ENCODE results near the gene NRF1.
A peak's percentile ranks its signal among the peaks of the same experiment; 100 is the strongest.

The NRF1 gene

GRCh38 chr7:129783584-129783919 is 172.0 kb downstream of the NRF1 start:
- Histone ChIP-seq H3K4me1 (ENCODE audit: insufficient read depth, low read length) (peaks cover 28% of the 10 kb centered on the region), H3K27me3 (ENCODE audit: control insufficient read depth in 1 of 2, insufficient read depth in 2 of 2, low read length in 2 of 2) (peaks cover 63 to 90% of the 10 kb centered on the region in 2 donors), H3K4me3 (ENCODE audit: low read depth in 1 of 2, low read length in 2 of 2) (no peak overlapping the region), H3K9me3 (ENCODE audit: low read length) (peaks cover 5% of the 10 kb centered on the region), H3K27ac (ENCODE audit: low read depth, low read length) (no peak overlapping the region), H3K9ac (ENCODE audit: low read length) (no peak overlapping the region), H3K36me3 (ENCODE audit: insufficient read depth, low read length) (no peaks in the 10 kb centered on the region)

DNA sequence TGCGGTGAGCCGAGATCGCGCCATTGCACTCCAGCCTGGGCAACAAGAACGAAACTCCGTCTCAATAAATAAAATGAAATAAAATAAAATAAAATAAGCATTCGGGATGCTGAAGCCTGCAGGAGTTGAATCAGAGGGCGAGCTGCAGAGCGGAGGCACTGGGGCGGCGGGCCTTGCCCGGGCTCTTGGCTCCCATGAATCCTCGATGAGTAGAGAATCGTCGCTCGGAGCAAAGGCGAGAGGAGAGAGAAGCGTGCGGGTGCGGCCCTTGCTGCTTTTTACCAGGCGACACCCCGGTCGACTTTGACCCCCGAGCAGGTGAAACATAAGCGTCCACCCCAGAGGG is 172.9 kb downstream of the NRF1 start:
- Histone ChIP-seq H3K4me1 (ENCODE audit: insufficient read depth, low read length) (peaks cover 25% of the 10 kb centered on the region), H3K4me3 (ENCODE audit: low read depth in 1 of 2, low read length in 2 of 2) (no peak overlapping the region), H3K36me3 (ENCODE audit: insufficient read depth, low read length) (no peaks in the 10 kb centered on the region), H3K9ac (ENCODE audit: low read length) (no peak overlapping the region), H3K27ac (ENCODE audit: low read depth, low read length) (no peak overlapping the region), H3K9me3 (ENCODE audit: low read length) (peaks cover 5% of the 10 kb centered on the region), H3K27me3 (ENCODE audit: control insufficient read depth in 1 of 2, insufficient read depth in 2 of 2, low read length in 2 of 2) (peaks cover 58 to 81% of the 10 kb centered on the region in 2 donors)

- Histone ChIP-seq H3K9ac (ENCODE audit: low read length) (no peak overlapping the region), H3K4me1 (ENCODE audit: insufficient read depth, low read length) (peaks cover 25% of the 10 kb centered on the region), H3K4me3 (ENCODE audit: low read depth in 1 of 2, low read length in 2 of 2) (peak overlapping the region in 1 of 2 donors; percentile 0), H3K36me3 (ENCODE audit: insufficient read depth, low read length) (no peaks in the 10 kb centered on the region), H3K9me3 (ENCODE audit: low read length) (peaks cover 5% of the 10 kb centered on the region), H3K27ac (ENCODE audit: low read depth, low read length) (no peak overlapping the region), H3K27me3 (ENCODE audit: control insufficient read depth in 1 of 2, insufficient read depth in 2 of 2, low read length in 2 of 2) (peaks cover 58 to 75% of the 10 kb centered on the region in 2 donors)
Observed at GRCh38 chr7:129784783-129785684, 173.5 kb downstream of the NRF1 start.

GRCh38 chr7:129785685-129786514 is 174.4 kb downstream of the NRF1 start:
- H3K4me3 ChIP-seq (ENCODE audit: low read depth in 1 of 2, low read length in 2 of 2): no peak overlapping the region
- H3K4me1 ChIP-seq (ENCODE audit: insufficient read depth, low read length): peaks cover 25% of the 10 kb centered on the region
- no peaks in the 10 kb centered on the region for H3K36me3 ChIP-seq (ENCODE audit: insufficient read depth, low read length)
- H3K27me3 ChIP-seq (ENCODE audit: control insufficient read depth in 1 of 2, insufficient read depth in 2 of 2, low read length in 2 of 2): peaks cover 56 to 66% of the 10 kb centered on the region in 2 donors
- peaks cover 5% of the 10 kb centered on the region for H3K9me3 ChIP-seq (ENCODE audit: low read length)
- H3K27ac ChIP-seq (ENCODE audit: low read depth, low read length): no peak overlapping the region
- H3K9ac ChIP-seq (ENCODE audit: low read length): no peak overlapping the region

- H3K9ac ChIP-seq (ENCODE audit: low read length): no peak overlapping the region
- H3K4me1 ChIP-seq (ENCODE audit: insufficient read depth, low read length): peaks cover 17% of the 10 kb centered on the region
- H3K27me3 ChIP-seq (ENCODE audit: control insufficient read depth in 1 of 2, insufficient read depth in 2 of 2, low read length in 2 of 2): peaks cover 45 to 55% of the 10 kb centered on the region in 2 donors
- H3K36me3 ChIP-seq (ENCODE audit: insufficient read depth, low read length): no peaks in the 10 kb centered on the region
- H3K9me3 ChIP-seq (ENCODE audit: low read length): peaks cover 5% of the 10 kb centered on the region
- H3K4me3 ChIP-seq (ENCODE audit: low read depth in 1 of 2, low read length in 2 of 2): no peak overlapping the region
- no peak overlapping the region for H3K27ac ChIP-seq (ENCODE audit: low read depth, low read length)
Observed at GRCh38 chr7:129786825-129787563, 175.5 kb downstream of the NRF1 start.

DNA sequence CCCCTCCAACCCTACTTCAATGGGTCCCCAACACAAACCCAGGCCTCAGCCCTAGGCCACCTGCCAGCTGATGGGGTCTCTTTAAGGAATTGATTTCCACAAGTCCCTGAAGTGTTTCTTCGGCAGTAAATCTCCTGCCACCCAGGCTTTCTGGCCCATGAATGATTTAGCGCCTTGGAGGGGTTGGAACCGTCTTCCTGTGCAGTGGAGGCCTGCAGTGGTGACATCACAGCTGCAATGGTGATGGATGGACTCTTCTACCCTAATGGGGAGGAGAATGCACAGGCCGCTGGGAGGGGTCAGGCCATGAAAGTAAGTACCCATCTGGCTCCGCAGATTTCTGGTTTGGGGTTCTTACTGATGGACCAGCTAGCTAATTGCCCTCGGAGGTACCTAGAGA is 177.5 kb downstream of the NRF1 start:
- Histone ChIP-seq H3K36me3 (ENCODE audit: insufficient read depth, low read length) (no peaks in the 10 kb centered on the region), H3K4me3 (ENCODE audit: low read depth in 1 of 2, low read length in 2 of 2) (no peak overlapping the region), H3K27ac (ENCODE audit: low read depth, low read length) (no peak overlapping the region), H3K9me3 (ENCODE audit: low read length) (no peaks in the 10 kb centered on the region), H3K9ac (ENCODE audit: low read length) (no peak overlapping the region), H3K27me3 (ENCODE audit: control insufficient read depth in 1 of 2, insufficient read depth in 2 of 2, low read length in 2 of 2) (peaks cover 27 to 35% of the 10 kb centered on the region in 2 donors), H3K4me1 (ENCODE audit: insufficient read depth, low read length) (peaks cover 9% of the 10 kb centered on the region)

GRCh38 chr7:129789652-129790051 is 178.1 kb downstream of the NRF1 start:
- no peak overlapping the region for H3K4me3 ChIP-seq (ENCODE audit: low read depth in 1 of 2, low read length in 2 of 2)
- peaks cover 23 to 29% of the 10 kb centered on the region in 2 donors for H3K27me3 ChIP-seq (ENCODE audit: control insufficient read depth in 1 of 2, insufficient read depth in 2 of 2, low read length in 2 of 2)
- H3K9ac ChIP-seq (ENCODE audit: low read length): no peak overlapping the region
- no peaks in the 10 kb centered on the region for H3K36me3 ChIP-seq (ENCODE audit: insufficient read depth, low read length)
- no peaks in the 10 kb centered on the region for H3K9me3 ChIP-seq (ENCODE audit: low read length)
- H3K27ac ChIP-seq (ENCODE audit: low read depth, low read length): no peak overlapping the region
- H3K4me1 ChIP-seq (ENCODE audit: insufficient read depth, low read length): peaks cover 7% of the 10 kb centered on the region

- Histone ChIP-seq H3K4me1 (ENCODE audit: insufficient read depth, low read length) (peaks cover 2% of the 10 kb centered on the region), H3K4me3 (ENCODE audit: low read depth in 1 of 2, low read length in 2 of 2) (no peak overlapping the region), H3K9me3 (ENCODE audit: low read length) (no peaks in the 10 kb centered on the region), H3K36me3 (ENCODE audit: insufficient read depth, low read length) (no peaks in the 10 kb centered on the region), H3K9ac (ENCODE audit: low read length) (no peak overlapping the region), H3K27ac (ENCODE audit: low read depth, low read length) (no peak overlapping the region), H3K27me3 (ENCODE audit: control insufficient read depth in 1 of 2, insufficient read depth in 2 of 2, low read length in 2 of 2) (peaks cover 18 to 24% of the 10 kb centered on the region in 2 donors)
Observed at GRCh38 chr7:129790136-129790535, 178.6 kb downstream of the NRF1 start.

DNA sequence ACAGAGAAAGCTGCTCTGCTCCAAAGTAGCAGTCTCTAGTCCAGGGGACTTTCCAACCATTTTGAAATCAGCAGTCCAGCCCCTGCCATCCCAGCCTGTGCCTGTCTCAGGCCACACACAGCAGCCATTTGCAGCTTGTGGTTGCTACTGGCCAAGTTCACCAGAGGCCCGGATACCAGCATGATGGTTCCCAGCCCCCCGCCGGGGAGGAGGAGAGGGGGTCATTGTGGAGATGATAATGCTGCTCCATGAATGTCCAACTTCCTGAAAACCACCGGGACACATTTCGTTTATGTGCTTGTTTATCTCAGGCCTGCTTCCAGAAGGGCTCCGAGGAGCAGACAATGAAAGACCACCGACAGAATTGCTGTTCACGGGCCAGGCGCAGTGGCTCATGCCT is 181.2 kb downstream of the NRF1 start:
- H3K9ac ChIP-seq (ENCODE audit: low read length): no peak overlapping the region
- H3K4me1 ChIP-seq (ENCODE audit: insufficient read depth, low read length): no peaks in the 10 kb centered on the region
- peaks cover 0 to 1% of the 10 kb centered on the region in 2 donors for H3K27me3 ChIP-seq (ENCODE audit: control insufficient read depth in 1 of 2, insufficient read depth in 2 of 2, low read length in 2 of 2)
- H3K4me3 ChIP-seq (ENCODE audit: low read depth in 1 of 2, low read length in 2 of 2): no peak overlapping the region
- H3K36me3 ChIP-seq (ENCODE audit: insufficient read depth, low read length): no peaks in the 10 kb centered on the region
- no peak overlapping the region for H3K27ac ChIP-seq (ENCODE audit: low read depth, low read length)
- H3K9me3 ChIP-seq (ENCODE audit: low read length): no peaks in the 10 kb centered on the region

- no peaks in the 10 kb centered on the region for H3K36me3 ChIP-seq (ENCODE audit: insufficient read depth, low read length)
- H3K4me3 ChIP-seq (ENCODE audit: low read depth in 1 of 2, low read length in 2 of 2): no peak overlapping the region
- no peaks in the 10 kb centered on the region for H3K27me3 ChIP-seq (ENCODE audit: control insufficient read depth in 1 of 2, insufficient read depth in 2 of 2, low read length in 2 of 2)
Observed at GRCh38 chr7:129793506-129794310, 182.2 kb downstream of the NRF1 start.

More at GRCh38 chr7:129793506-129794310, 182.2 kb downstream of the NRF1 start:
- Histone ChIP-seq H3K9me3 (ENCODE audit: low read length) (no peaks in the 10 kb centered on the region), H3K27ac (ENCODE audit: low read depth, low read length) (no peak overlapping the region), H3K9ac (ENCODE audit: low read length) (no peak overlapping the region), H3K4me1 (ENCODE audit: insufficient read depth, low read length) (no peaks in the 10 kb centered on the region)

Data from muscle layer of colon (tissue), 2 donors.